Erythroblast (primary cell): ENCODE data around the gene CRACR2A.

ENCODE experiments used
- GATA1 ChIP-seq: IDR thresholded peaks from 2 replicates; pipeline ENCODE4 v1.6.1; 2011; ENCODE audit warnings: low read depth, mild to moderate bottlenecking, control low read depth, low read length, moderate library complexity
- POLR2A ChIP-seq: IDR thresholded peaks from 2 replicates; pipeline ENCODE4 v1.6.1; 2011; ENCODE audit warnings: mild to moderate bottlenecking, low read length

DNA sequence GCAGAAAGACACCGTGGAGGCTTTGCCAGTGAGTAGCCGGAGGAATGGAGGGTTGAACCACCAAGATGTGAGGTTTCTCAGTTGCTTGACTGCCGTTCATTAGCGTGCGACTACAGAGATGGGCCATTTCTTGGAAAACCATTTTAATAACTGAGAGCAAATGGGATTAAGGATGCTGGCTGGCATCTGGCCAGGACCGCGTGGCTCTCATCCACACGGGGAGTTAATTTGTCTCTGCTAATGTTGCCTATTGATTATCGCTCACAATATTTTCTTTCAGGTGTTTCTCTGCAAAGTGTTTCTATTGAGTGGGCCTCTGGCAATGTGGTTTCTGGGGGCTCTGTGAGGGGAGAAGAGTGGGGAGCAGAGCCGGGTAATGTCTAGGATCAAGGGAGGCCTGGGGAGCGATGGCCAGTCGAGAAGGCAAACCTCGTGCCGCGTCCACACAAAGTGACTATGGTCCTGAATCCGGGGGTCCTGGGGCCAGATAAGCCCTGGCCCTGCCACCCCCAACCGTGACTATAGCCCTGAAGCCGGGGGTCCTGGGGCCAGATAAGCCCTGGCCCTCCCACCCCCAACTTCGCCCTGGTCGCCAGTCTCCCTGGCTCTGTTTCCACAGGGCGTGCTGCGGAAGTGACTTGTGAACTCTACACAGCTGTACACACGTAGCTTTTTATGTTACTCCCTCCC lies 151.3 kb downstream of the CRACR2A start:
- TF ChIP-seq POLR2A (no peak), GATA1 (no peak)
